Ishikawa (cell line): ENCODE data around the gene SLC35E1.

Experiments used
- CEBPB ChIP-seq: IDR thresholded peaks from 2 replicates; pipeline ENCODE4 v1.6.1; 2012
- CREB1 ChIP-seq: IDR thresholded peaks from 2 replicates; pipeline ENCODE4 v1.6.1; 2012; ENCODE audit warnings: low read depth
- EGR1 ChIP-seq: IDR thresholded peaks from 2 replicates; pipeline ENCODE4 v1.6.1; 2012
- EP300 ChIP-seq: IDR thresholded peaks from 2 replicates; pipeline ENCODE4 v1.6.1; 2012; ENCODE audit warnings: borderline replicate concordance
- FOXM1 ChIP-seq: IDR thresholded peaks from 2 replicates; pipeline ENCODE4 v1.6.1; 2012; ENCODE audit warnings: low read depth, borderline replicate concordance
- NFIC ChIP-seq: IDR thresholded peaks from 2 replicates; pipeline ENCODE4 v1.6.1; 2012
- RAD21 ChIP-seq: IDR thresholded peaks from 2 replicates; pipeline ENCODE4 v1.6.1; 2012; ENCODE audit warnings: low read depth
- REST ChIP-seq: IDR thresholded peaks from 2 replicates; pipeline ENCODE4 v1.6.1; 2012; ENCODE audit warnings: low read depth, mild to moderate bottlenecking
- TAF1 ChIP-seq: IDR thresholded peaks from 2 replicates; pipeline ENCODE4 v1.6.1; 2012; ENCODE audit warnings: low read depth, mild to moderate bottlenecking
- TCF12 ChIP-seq: IDR thresholded peaks from 2 replicates; pipeline ENCODE4 v1.6.1; 2012; ENCODE audit warnings: low read depth
- TEAD4 ChIP-seq: IDR thresholded peaks from 2 replicates; pipeline ENCODE4 v1.6.1; 2012
- YY1 ChIP-seq: IDR thresholded peaks from 2 replicates; pipeline ENCODE4 v1.6.1; 2012; ENCODE audit warnings: low read depth
- ZBTB7A ChIP-seq: IDR thresholded peaks from 2 replicates; pipeline ENCODE4 v1.6.1; 2012; ENCODE audit warnings: low read depth
- TF ChIP-seq, protein P1 (sequence below): IDR thresholded peaks from 2 replicates; pipeline ENCODE4 v1.6.1; 2012
- TF ChIP-seq, protein P2 (sequence below): IDR thresholded peaks from 2 replicates; pipeline ENCODE4 v1.6.1; 2012

The SLC35E1 gene

GRCh38 chr19:16559780-16560276, 12.4 kb downstream of the SLC35E1 start:
- no peak for TF ChIP-seq TAF1
- no peak for TF ChIP-seq FOXM1
- TF ChIP-seq, protein P1, sequence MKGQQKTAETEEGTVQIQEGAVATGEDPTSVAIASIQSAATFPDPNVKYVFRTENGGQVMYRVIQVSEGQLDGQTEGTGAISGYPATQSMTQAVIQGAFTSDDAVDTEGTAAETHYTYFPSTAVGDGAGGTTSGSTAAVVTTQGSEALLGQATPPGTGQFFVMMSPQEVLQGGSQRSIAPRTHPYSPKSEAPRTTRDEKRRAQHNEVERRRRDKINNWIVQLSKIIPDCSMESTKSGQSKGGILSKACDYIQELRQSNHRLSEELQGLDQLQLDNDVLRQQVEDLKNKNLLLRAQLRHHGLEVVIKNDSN, result no peak

DNA sequence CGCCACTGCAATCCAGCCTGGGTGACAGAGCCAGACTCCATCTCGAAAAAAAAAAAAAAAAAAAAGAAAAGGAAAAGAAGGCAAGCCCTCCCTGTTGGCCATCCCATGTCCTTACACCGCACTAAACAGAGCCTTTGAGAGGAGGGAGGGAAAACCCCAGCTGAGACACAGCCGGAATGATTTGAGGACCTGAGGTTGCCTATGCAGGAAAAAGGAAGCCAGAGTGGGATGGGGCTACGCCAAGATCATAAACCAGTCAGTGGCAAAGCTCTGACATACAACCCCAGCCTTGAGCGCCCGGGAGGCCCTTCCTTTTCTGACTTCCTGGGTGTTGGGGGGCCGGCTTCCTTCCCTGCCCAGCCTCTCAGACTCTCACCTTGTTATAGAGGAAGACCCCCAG, 17.4 kb downstream of the SLC35E1 start:
- TF ChIP-seq REST (no peak), TCF12 (no peak), TEAD4 (no peak), TAF1 (no peak), EGR1 (no peak), CREB1 (no peak), CEBPB (no peak), RAD21 (no peak), FOXM1 (no peak), YY1 (no peak), NFIC (no peak)
- TF ChIP-seq, protein P2, sequence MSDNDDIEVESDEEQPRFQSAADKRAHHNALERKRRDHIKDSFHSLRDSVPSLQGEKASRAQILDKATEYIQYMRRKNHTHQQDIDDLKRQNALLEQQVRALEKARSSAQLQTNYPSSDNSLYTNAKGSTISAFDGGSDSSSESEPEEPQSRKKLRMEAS, result no peak
- TF ChIP-seq, protein P1, result no peak

DNA sequence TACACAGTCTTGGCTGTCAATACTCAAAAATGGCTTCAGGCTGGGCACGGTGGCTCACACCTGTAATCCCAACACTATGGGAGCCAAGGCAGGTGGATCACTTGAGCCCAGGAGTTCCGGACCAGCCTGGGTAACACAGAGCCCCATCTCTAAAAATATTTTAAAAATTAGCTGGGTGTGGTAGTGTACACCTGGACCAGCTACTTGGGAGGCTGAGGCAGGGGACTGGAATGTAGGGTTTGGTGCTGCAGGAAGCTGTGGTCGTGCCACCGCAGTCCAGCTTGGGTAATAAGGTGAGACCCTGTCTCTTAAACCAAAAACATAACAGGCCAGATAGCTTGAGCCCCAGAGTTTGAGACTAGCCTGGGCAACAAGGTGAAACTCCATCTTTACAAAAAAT, 23.3 kb downstream of the SLC35E1 start:
- TF ChIP-seq CREB1, result no peak
- TF ChIP-seq CEBPB, result no peak
- TF ChIP-seq FOXM1, result no peak
- no peak for TF ChIP-seq RAD21
- no peak for TF ChIP-seq ZBTB7A
- TF ChIP-seq, protein P2, result no peak
- no peak for TF ChIP-seq EGR1
- TF ChIP-seq EP300, result no peak
- TF ChIP-seq TAF1, result no peak
- TF ChIP-seq NFIC, result no peak
- TF ChIP-seq YY1, result no peak
- TF ChIP-seq TCF12, result no peak

DNA sequence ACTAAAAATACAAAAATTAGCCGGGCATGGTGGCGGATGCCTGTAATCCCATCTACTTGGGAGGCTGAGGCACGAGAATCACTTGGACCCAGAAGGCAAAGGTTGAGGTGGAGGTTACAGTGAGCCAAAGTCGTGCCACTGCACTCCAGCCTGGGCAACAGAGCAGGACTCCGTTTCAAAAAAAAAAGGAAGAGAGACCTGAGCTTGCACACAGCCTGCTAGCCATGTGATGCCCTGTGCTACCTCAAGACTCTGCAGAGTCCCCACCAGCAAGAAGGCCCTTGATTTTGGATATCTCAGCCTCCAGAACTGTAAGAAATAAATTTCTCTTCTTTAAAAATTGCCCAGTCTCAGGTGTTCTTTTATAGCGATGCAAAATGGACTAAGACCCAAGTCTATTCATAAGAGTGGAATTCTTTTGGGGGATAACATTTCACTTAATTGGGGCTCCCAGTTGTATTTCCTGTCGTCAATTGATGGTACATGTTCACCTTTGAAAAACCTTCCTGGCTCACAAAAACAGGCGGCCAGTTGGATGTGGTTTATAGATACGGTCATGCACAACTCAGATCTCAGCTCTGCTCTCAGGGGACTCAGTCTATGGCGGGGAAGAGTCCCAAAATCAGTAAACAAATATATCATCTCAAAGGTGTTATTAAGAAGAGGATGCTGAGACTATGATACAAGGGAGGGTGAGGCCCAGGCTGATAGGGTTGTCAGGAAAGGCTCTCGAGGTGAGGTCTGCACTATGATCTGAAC, 27.6 kb downstream of the SLC35E1 start:
- no peak for TF ChIP-seq EGR1
- TF ChIP-seq ZBTB7A, result no peak
- no peak for TF ChIP-seq CREB1
- no peak for TF ChIP-seq EP300
- TF ChIP-seq YY1, result no peak
- TF ChIP-seq TAF1, result no peak
- TF ChIP-seq RAD21, result no peak
- TF ChIP-seq, protein P1, result no peak
- no peak for TF ChIP-seq REST
- no peak for TF ChIP-seq NFIC
- TF ChIP-seq TCF12, result no peak

- TF ChIP-seq CEBPB (no peak), TAF1 (no peak), REST (no peak), ZBTB7A (no peak), RAD21 (no peak), TCF12 (no peak), EGR1 (no peak), YY1 (no peak), EP300 (no peak), FOXM1 (no peak), TEAD4 (no peak), NFIC (no peak)
- TF ChIP-seq, protein P1, result no peak
- TF ChIP-seq, protein P2, result no peak
Observed at GRCh38 chr19:16542910-16543472, 29.2 kb downstream of the SLC35E1 start.
